ENCODE data around the gene GLYAT.

- no peak for TF ChIP-seq CTCF (tag by site-specific recombination; IDR thresholded peaks at IDR 0.05)
- TF ChIP-seq ZNF792 (tag by site-specific recombination; IDR thresholded peaks at IDR 0.05), result no peak
- no peak for TF ChIP-seq ZNF114 (tag by site-specific recombination; IDR thresholded peaks at IDR 0.05)
- TF ChIP-seq ZNF558 (tag by site-specific recombination; IDR thresholded peaks at IDR 0.05), result no peak
These were observed 42.4 kb upstream of the GLYAT start for GRCh38 chr11:58774164-58774593.
